Measurements from ENCODE around the gene DOC2B. TPM values are rescaled to one million over a fixed set of nuclear protein-coding genes. Genes with fewer than 3 reads are reported as not detected.

Gene DOC2B
- total and polyA plus RNA-seq, 2 experiments from 2014 or later = 0.42 to 3.8 TPM

GRCh38 chr17:153851-154250, 27.6 kb downstream of the DOC2B start:
- Histone ChIP-seq H3K79me2 (replicated peaks; ENCODE audit: insufficient read depth) (no peaks in the 10 kb centered on the region), H3K36me3 (ENCODE audit: insufficient read depth) (no peaks in the 10 kb centered on the region), H3F3A (replicated peaks; ENCODE audit: low read depth) (no peaks in the 10 kb centered on the region), H3K27ac (ENCODE audit: low read depth) (no peak overlapping the region), H4K20me1 (replicated peaks; ENCODE audit: insufficient read depth) (no peaks in the 10 kb centered on the region), H3K27me3 (ENCODE audit: insufficient read depth) (no peaks in the 10 kb centered on the region), H3K4me3 (no peak overlapping the region), H3K4me2 (no peak overlapping the region), H2AFZ (no peak overlapping the region), H3K9me2 (ENCODE audit: insufficient read depth) (no peaks in the 10 kb centered on the region), H3K4me1 (ENCODE audit: insufficient read depth) (no peaks in the 10 kb centered on the region)
- Mint-ChIP-seq H3K4me1 (no peaks in the 10 kb centered on the region), H3K4me3 (no peak overlapping the region), H3K9me3 (no peaks in the 10 kb centered on the region), H3K27me3 (ENCODE audit: insufficient read depth, low read depth, poor library complexity) (peaks cover 4% of the 10 kb centered on the region), H3K27ac (no peak overlapping the region), H3K36me3 (ENCODE audit: low read depth) (no peaks in the 10 kb centered on the region; the same call in 2 of the 3 replicates)
- ATAC-seq (no peak), DNase-seq (ENCODE audit: low spot score) (no peak)
- TF ChIP-seq EZH2phosphoT487 (IDR thresholded peaks at IDR 0.05; ENCODE audit: unreplicated experiment) = no peak
- TF ChIP-seq CTCF (conservative IDR thresholded peaks at IDR 0.05; ENCODE audit: low read depth in 2 of 2) = no peak
- no peak for TF ChIP-seq EZH2 (IDR thresholded peaks at IDR 0.05; ENCODE audit: low read depth, unreplicated experiment)
- no peak for TF ChIP-seq ZNF462 (CRISPR knock-in tag; IDR thresholded peaks at IDR 0.05)
- no peak for TF ChIP-seq REST (IDR thresholded peaks at IDR 0.05; ENCODE audit: unreplicated experiment)
- no peak for TF ChIP-seq STAT1 (IDR thresholded peaks at IDR 0.05; ENCODE audit: unreplicated experiment)
- no peak for TF ChIP-seq ETS1 (IDR thresholded peaks at IDR 0.05)
- TF ChIP-seq NANOG (IDR thresholded peaks at IDR 0.05; ENCODE audit: borderline replicate concordance) = no peak
- no peak for TF ChIP-seq ZNF331 (CRISPR knock-in tag; IDR thresholded peaks at IDR 0.05; ENCODE audit: low read depth)
- TF ChIP-seq ZNF114 (CRISPR knock-in tag; IDR thresholded peaks at IDR 0.05) = no peak
- no peak for TF ChIP-seq CREB1 (CRISPR knock-in tag; IDR thresholded peaks at IDR 0.05; ENCODE audit: low read depth)
- no peak for TF ChIP-seq POLR2AphosphoS5 (IDR thresholded peaks at IDR 0.05; ENCODE audit: low read depth)
- TF ChIP-seq JUNB (IDR thresholded peaks at IDR 0.05; ENCODE audit: unreplicated experiment) = no peak

Measured in GM23338 (cell line).